HepG2 (cell line): ENCODE data around the gene EPM2AIP1. TPM values are rescaled to one million over a fixed set of nuclear protein-coding genes. Genes with fewer than 3 reads are reported as not detected.

ENCODE experiments used
- ATAC-seq: fragments of 200-7000 bp; cut with Tn5 transposase; 3 replicates; pipeline ENCODE4 v1.9.1; 2020; ENCODE audit warnings: mild to moderate bottlenecking, moderate library complexity
- BruUV-seq: library from RNA; stranded (reverse); fragments of 400-500 nt; replicated peaks from 2 replicates; lab custom pipeline; 2021; lab: Mats Ljungman, UMichigan
- CTCF ChIA-PET: fragments of 300-600 bp; formaldehyde crosslinking; extraction: SDS; loops from one replicate; lab custom pipeline; 2021; ENCODE audit warnings: low total read pairs, inconsistent platforms, low intra/inter-chr PET ratio; lab: Yijun Ruan, JAX
- POLR2A ChIA-PET: fragments of 350-600 bp; sonication (Branson Sonifier 250); formaldehyde crosslinking; loops from one replicate; lab custom pipeline; 2020; ENCODE audit warnings: antibody characterized with exemption, inconsistent platforms; lab: Yijun Ruan, JAX
- DNase-seq: peaks from one replicate; pipeline ENCODE4 v3.0.0-alpha.2; 2015; ENCODE audit warnings: low spot score
- FAIRE-seq: peaks from 3 replicates; lab custom pipeline; 2011; peaks lifted over from hg19 to GRCh38; lab: Jason Lieb, UNC
- H2AFZ ChIP-seq: one replicate; pipeline ENCODE4 v1.6.1; 2011; ENCODE audit warnings: low read length, inconsistent platforms
- H3K27ac ChIP-seq: fragments of 300-600 bp; 3 replicates; pipeline ENCODE4 v1.8.0; 2011; ENCODE audit warnings: mixed run types, mild to moderate bottlenecking, mixed read lengths, low read length, inconsistent platforms; ENCODE audit not compliant: insufficient read depth; ENCODE audit errors: extremely low read length
- H3K27me3 ChIP-seq, 2 experiments: fragments of 200-600 bp in 1 of 2; 2 replicates in 1 of 2; 3 replicates in 1 of 2; pipeline versions ENCODE4 v1.6.0 to v1.8.0; 2011; ENCODE audit warnings: low read length in 2 of 2, mild to moderate bottlenecking in 2 of 2, moderate library complexity in 2 of 2, inconsistent platforms in 1 of 2; ENCODE audit not compliant: insufficient read depth in 2 of 2, control insufficient read depth in 1 of 2
- H3K36me3 ChIP-seq, 2 experiments: fragments of 200-600 bp in 1 of 2; replicated peaks in 1 of 2; 2 replicates in 1 of 2; 3 replicates in 1 of 2; pipeline versions ENCODE4 v1.5.1 to v1.8.0; 2011; ENCODE audit warnings: low read length in 2 of 2, inconsistent platforms in 1 of 2; ENCODE audit not compliant: insufficient read depth in 2 of 2, control insufficient read depth in 1 of 2
- H3K4me1 ChIP-seq: 2 replicates; pipeline ENCODE4 v1.5.1; 2012; ENCODE audit warnings: low read length, inconsistent platforms; ENCODE audit not compliant: insufficient read depth
- H3K4me2 ChIP-seq: 2 replicates; pipeline ENCODE4 v1.6.0; 2011; ENCODE audit warnings: low read depth, low read length, inconsistent platforms
- H3K4me3 ChIP-seq, 3 experiments: fragments of 200-600 bp in 1 of 3; sonication (generic), shearing (Covaris generic) in 1 of 3; replicated peaks in 1 of 3; 2 replicates each; pipeline ENCODE4 v1.5.1; 2011 to 2016; ENCODE audit warnings: low read length in 3 of 3, inconsistent platforms in 2 of 3, low read depth in 2 of 3, mild to moderate bottlenecking in 2 of 3, control low read depth in 1 of 3, mixed read lengths in 1 of 3; ENCODE audit not compliant: insufficient read depth in 1 of 3
- H3K79me2 ChIP-seq: one replicate; pipeline ENCODE4 v1.6.1; 2011; ENCODE audit warnings: low read length, inconsistent platforms; ENCODE audit not compliant: insufficient read depth
- H3K9ac ChIP-seq: 2 replicates; pipeline ENCODE4 v1.6.0; 2011; ENCODE audit warnings: mild to moderate bottlenecking, low read depth, low read length, inconsistent platforms; ENCODE audit not compliant: insufficient read depth
- H3K9me3 ChIP-seq: 2 replicates; pipeline ENCODE4 v1.5.1; 2012; ENCODE audit warnings: mild to moderate bottlenecking, low read length
- H4K20me1 ChIP-seq: 2 replicates; pipeline ENCODE4 v1.6.0; 2011; ENCODE audit warnings: inconsistent platforms, mild to moderate bottlenecking, low read length, moderate library complexity; ENCODE audit not compliant: insufficient read depth
- IKZF4 ChIP-seq: sonication (generic); formaldehyde crosslinking; IDR thresholded peaks from 2 replicates; pipeline ENCODE4 v1.5.1; 2020; ENCODE audit warnings: borderline replicate concordance, mild to moderate bottlenecking, low read depth, missing genetic modification reagents; ENCODE audit errors: not compliant biosample characterization
- ZNF101 ChIP-seq: sonication (generic); formaldehyde crosslinking; IDR thresholded peaks from 2 replicates; pipeline ENCODE4 v1.4.0; 2020; ENCODE audit warnings: mild to moderate bottlenecking, low read depth, missing genetic modification reagents, borderline replicate concordance
- ZNF563 ChIP-seq: sonication (generic); formaldehyde crosslinking; IDR thresholded peaks from 2 replicates; pipeline ENCODE4 v1.8.0; 2022; ENCODE audit warnings: mild to moderate bottlenecking, moderate library complexity, missing genetic modification reagents
- ZNF614 ChIP-seq: IDR thresholded peaks from 2 replicates; pipeline ENCODE4 v1.6.1; 2018; ENCODE audit warnings: missing biosample characterization, missing genetic modification reagents, inconsistent platforms, borderline replicate concordance
- WGBS: methylation state at CpG from one replicate; pipeline ENCODE4 v1.1.6; 2017; ENCODE audit warnings: low lambda C conversion rate; 5-methylcytosine and 5-hydroxymethylcytosine counted together
- in situ Hi-C: cut with HindIII; loops from 2 replicates; pipeline ENCODE4 v1.10.0; 2017; ENCODE audit warnings: low pct_unique_long_range_greater_than_20kb; ENCODE audit not compliant: extremely low pct_ligation_motif_present
- intact Hi-C: fragments of 100-400 bp; cut with micrococcal nuclease; formaldehyde crosslinking; loops from one replicate; pipeline ENCODE4 v1.10.0; 2022; ENCODE audit not compliant: unreplicated experiment
- polyA plus RNA-seq, 8 experiments: library from polyadenylated mRNA; depleted of rRNA in 3 of 8; stranded (reverse) in 7 of 8; unstranded in 1 of 8; fragments of >200 nt; fragmentation: Illumina TruSeq in 4 of 8; extraction: Trizol in 4 of 8; gene quantifications; 2 replicates each; pipeline versions ENCODE4 v1.2.1 to v1.2.3, GENCODE V29; 2011 to 2016; ENCODE audit warnings: low read depth in 4 of 8, missing spikeins in 1 of 8, mixed read lengths in 1 of 8; ENCODE audit not compliant: insufficient read depth in 1 of 8
- small RNA-seq, 3 experiments: library from RNA; depleted of rRNA; stranded (forward); fragments of <200 nt; gene quantifications; one replicate each; pipeline ENCODE3, GENCODE V24; 2012; ENCODE audit warnings: low read depth in 2 of 3, low replicate concordance in 1 of 3; ENCODE audit not compliant: insufficient read length in 3 of 3, insufficient read depth in 2 of 3
- total RNA-seq, 5 experiments: library from RNA; depleted of rRNA; stranded (reverse); fragments of >200 nt; fragmentation: Illumina TruSeq; extraction: Trizol; gene quantifications; 2 replicates each; pipeline ENCODE4 v1.2.3, GENCODE V29; 2016; ENCODE audit warnings: low read depth in 1 of 5

The EPM2AIP1 gene
- total and polyA plus RNA-seq, 2 of the 13 experiments (the other 11 are each of a cell fraction or from before 2014, with no cell fraction given), result 10.7 to 23.0 TPM

- Histone ChIP-seq H3K79me2 (no peaks in the 10 kb centered on the region), H3K27me3 (no peaks in the 10 kb centered on the region; a peak in 1 of 5 replicates), H3K4me3 (no peak overlapping the region), H3K36me3 (no peaks in the 10 kb centered on the region), H4K20me1 (no peaks in the 10 kb centered on the region), H3K9me3 (no peaks in the 10 kb centered on the region), H3K9ac (no peak overlapping the region), H3K4me2 (no peak overlapping the region), H3K27ac (no peak overlapping the region), H2AFZ (no peak overlapping the region), H3K4me1 (peaks cover 37% of the 10 kb centered on the region)
- DNase-seq (no peak), FAIRE-seq (no peak), ATAC-seq (no peak)
- CTCF ChIA-PET, result no interaction called here
- POLR2A ChIA-PET, result interaction anchor here (1.4 kb wide), 1 partner anchor 55 kb away, joined by 4 read pairs; the partner anchor contains the start of gene EPM2AIP1
- intact Hi-C loops, result no loop called here
- no TSS peak for BruUV-seq
- TF ChIP-seq ZNF614 (CRISPR knock-in tag), result no peak
- TF ChIP-seq IKZF4 (CRISPR knock-in tag), result no peak
- no peak for TF ChIP-seq ZNF101 (CRISPR knock-in tag)
- no peak for TF ChIP-seq ZNF563 (CRISPR knock-in tag)
- WGBS, result 57% methylated on average over 1 of the region's 1 CpG
- in situ Hi-C loops, result no loop called here
Observed at GRCh38 chr3:36937492-36937891, 55.4 kb downstream of the EPM2AIP1 start.

Small RNA genes within 50 kb of the gene (small RNA-seq; reads per million reads assigned to genes)
- gene RNU6ATAC4P, result 0.10 to 6.8 (median 0.33) reads per million in 3 experiments

Other genes starting within 250 kb of the EPM2AIP1 start
- gene DCLK3, start 228.6 kb downstream of the EPM2AIP1 start, total RNA-seq (2016; rRNA removed; fragmentation: Illumina TruSeq; extraction: Trizol), result not detected in 2 replicates
- not detected in 2 replicates for gene DCLK3, start 228.6 kb downstream of the EPM2AIP1 start, polyA plus RNA-seq (2011; rRNA removed)
- 0.13 and 0.67 TPM in 2 replicates for gene TRANK1, start 48.1 kb downstream of the EPM2AIP1 start, total RNA-seq (2016; rRNA removed; fragmentation: Illumina TruSeq; extraction: Trizol)
- gene TRANK1, start 48.1 kb downstream of the EPM2AIP1 start, polyA plus RNA-seq (2011; rRNA removed), result 0.32 and 0.33 TPM in 2 replicates
- 70.8 and 84.7 TPM in 2 replicates for gene MLH1, start 387 bp upstream of the EPM2AIP1 start, total RNA-seq (2016; rRNA removed; fragmentation: Illumina TruSeq; extraction: Trizol)
- gene MLH1, start 387 bp upstream of the EPM2AIP1 start, polyA plus RNA-seq (2011; rRNA removed), result 25.5 and 29.5 TPM in 2 replicates
- 32.2 and 33.7 TPM in 2 replicates for gene LRRFIP2, start 181.5 kb upstream of the EPM2AIP1 start, total RNA-seq (2016; rRNA removed; fragmentation: Illumina TruSeq; extraction: Trizol)
- 9.9 and 13.5 TPM in 2 replicates for gene LRRFIP2, start 181.5 kb upstream of the EPM2AIP1 start, polyA plus RNA-seq (2011; rRNA removed)